GM11168 (cell line): ENCODE measurements around the gene CD247.

Experiments used
- in situ Hi-C: fragments of 300-500 bp; cut with MboI; formaldehyde crosslinking; loops from one replicate; pipeline ENCODE4 v1.12.0; 2022; ENCODE audit warnings: low sequenced_read_pairs; ENCODE audit not compliant: unreplicated experiment

CD247 gene

GRCh38 chr1:167492481-167492910 is 25.8 kb downstream of the CD247 start:
- in situ Hi-C loops = no loop called here

GRCh38 chr1:167491586-167492461 is 26.5 kb downstream of the CD247 start:
- in situ Hi-C loops = no loop called here

- in situ Hi-C loops = no loop called here
These were observed 27.6 kb downstream of the CD247 start for GRCh38 chr1:167490765-167491164.

- in situ Hi-C loops = no loop called here
These were observed 28.6 kb downstream of the CD247 start for GRCh38 chr1:167489571-167490340.

GRCh38 chr1:167488786-167489185 is 29.5 kb downstream of the CD247 start:
- in situ Hi-C loops = no loop called here

- in situ Hi-C loops = no loop called here
These were observed 30.7 kb downstream of the CD247 start for GRCh38 chr1:167487614-167488013.

GRCh38 chr1:167486090-167486824 is 32.1 kb downstream of the CD247 start:
- in situ Hi-C loops = no loop called here

GRCh38 chr1:167484726-167485502 is 33.4 kb downstream of the CD247 start:
- in situ Hi-C loops = no loop called here

GRCh38 chr1:167483790-167484189 is 34.5 kb downstream of the CD247 start:
- in situ Hi-C loops = no loop called here

- in situ Hi-C loops = no loop called here
These were observed 36.1 kb downstream of the CD247 start for GRCh38 chr1:167482184-167482583.

GRCh38 chr1:167479331-167479979 is 38.9 kb downstream of the CD247 start:
- in situ Hi-C loops = no loop called here

- in situ Hi-C loops = no loop called here
These were observed 40.3 kb downstream of the CD247 start for GRCh38 chr1:167477986-167478385.

GRCh38 chr1:167476061-167476460 is 42.3 kb downstream of the CD247 start:
- in situ Hi-C loops = no loop called here

GRCh38 chr1:167474191-167474641 is 44.1 kb downstream of the CD247 start:
- in situ Hi-C loops = no loop called here

GRCh38 chr1:167473761-167474160 is 44.6 kb downstream of the CD247 start:
- in situ Hi-C loops = no loop called here

- in situ Hi-C loops = no loop called here
These were observed 45.4 kb downstream of the CD247 start for GRCh38 chr1:167472752-167473521.

GRCh38 chr1:167471568-167471967 is 46.8 kb downstream of the CD247 start:
- in situ Hi-C loops = no loop called here

GRCh38 chr1:167469280-167469965 is 48.9 kb downstream of the CD247 start:
- in situ Hi-C loops = no loop called here
